Measurements from ENCODE around the gene ANKRD28. TPM values are rescaled to one million over a fixed set of nuclear protein-coding genes. Genes with fewer than 3 reads are reported as not detected.

Gene ANKRD28
- total and polyA plus RNA-seq, 9 of the 15 experiments (the other 6 are each of a cell fraction or from before 2014, with no cell fraction given), result 11.7 to 66.0 (median 36.7) TPM

DNA sequence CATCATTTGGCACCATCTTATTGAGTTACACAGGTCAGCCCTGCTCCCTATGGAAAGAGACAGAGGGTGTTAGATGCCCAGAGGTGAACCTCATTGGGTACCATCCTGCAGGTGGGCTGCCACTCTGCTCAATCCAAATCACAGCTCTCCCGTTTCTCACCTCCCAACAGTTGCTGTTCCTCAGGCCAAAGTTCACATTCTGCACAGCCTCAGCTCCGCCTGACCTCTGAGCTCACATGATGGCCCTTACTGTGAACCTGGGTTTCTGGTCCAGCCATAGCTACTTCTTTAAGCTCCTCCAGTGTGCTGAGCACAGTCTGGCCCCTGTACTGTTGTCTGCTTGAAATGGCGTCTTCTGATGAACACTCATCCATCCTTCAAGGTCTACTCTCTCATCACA lies 148.4 kb downstream of the ANKRD28 start:
- no peak overlapping the region for H3K27ac ChIP-seq (ENCODE audit: extremely low read depth, low read depth, low read length)
- DNase-seq (ENCODE audit: extremely low read depth in 1 of 4, low spot score in 3 of 4) (no peak), FAIRE-seq (no peak), ATAC-seq (no peak)
- intact Hi-C loops (cut with micrococcal nuclease) (no loop called here), in situ Hi-C loops (cut with MboI) (loop anchor here (25.0 kb wide), 1 partner anchor 888 kb away; no protein-coding TSS in a partner anchor)
- ChIA-PET POLR2A (interaction anchor here (1.3 to 1.4 kb wide), 2 partner anchors 14 to 15 kb away, joined by 3 to 5 read pairs; no protein-coding TSS in a partner anchor), CTCF (ENCODE audit: low intra/inter-chr PET ratio) (interaction anchor here (0.6 kb wide), 1 partner anchor 1561 kb away, joined by 3 read pairs; no protein-coding TSS in a partner anchor)
- H3K9ac ChIP-seq (ENCODE audit: insufficient read depth in 1 of 2, low read depth in 2 of 2, low read length in 2 of 2), result no peak overlapping the region
- 6% methylated on average over 3 of the region's 3 CpGs for WGBS (ENCODE audit: insufficient coverage, low coverage, missing lambda C conversion rate)
- no peak overlapping the region for H2AFZ ChIP-seq (ENCODE audit: low read depth, low read length)
- no peaks in the 10 kb centered on the region for H3K9me3 ChIP-seq (replicated peaks; ENCODE audit: control insufficient read depth, insufficient read depth, low read depth, low read length)
- BruUV-seq (replicated peaks), result no TSS peak
- H3K4me3 ChIP-seq, result no peak overlapping the region
- no peak overlapping the region for H3K4me2 ChIP-seq (ENCODE audit: insufficient read depth, low read length)
- H4K20me1 ChIP-seq (replicated peaks; ENCODE audit: control insufficient read depth, insufficient read depth, low read length), result no peaks in the 10 kb centered on the region
- H3K9me1 ChIP-seq (ENCODE audit: control insufficient read depth, insufficient read depth, low read length), result no peaks in the 10 kb centered on the region
- 0 out of 5 replicates have a peak, but pooled peaks cover 0 to 2% of the 10 kb centered on the region in 2 experiments for H3K4me1 ChIP-seq (replicated peaks in 1 of 2; ENCODE audit: control insufficient read depth in 2 of 2, insufficient read depth in 2 of 2, low read length in 2 of 2)
- H3K79me2 ChIP-seq (ENCODE audit: control insufficient read depth, insufficient read depth, low read length), result no peaks in the 10 kb centered on the region
- H3K36me3 ChIP-seq (ENCODE audit: control insufficient read depth, insufficient read depth, low read length), result no peaks in the 10 kb centered on the region
- peaks cover 35 to 46% of the 10 kb centered on the region in 2 experiments for H3K27me3 ChIP-seq (ENCODE audit: control insufficient read depth in 2 of 2, insufficient read depth in 2 of 2, low read length in 2 of 2)
- no peak for TF ChIP-seq KDM4B (IDR thresholded peaks at IDR 0.05; ENCODE audit: borderline replicate concordance in 2 of 2, low read depth in 1 of 2)
- no peak for TF ChIP-seq CEBPB (tag; IDR thresholded peaks at IDR 0.05)
- TF ChIP-seq PHB (CRISPR knock-in tag; IDR thresholded peaks at IDR 0.05), result no peak
- TF ChIP-seq, protein P1, sequence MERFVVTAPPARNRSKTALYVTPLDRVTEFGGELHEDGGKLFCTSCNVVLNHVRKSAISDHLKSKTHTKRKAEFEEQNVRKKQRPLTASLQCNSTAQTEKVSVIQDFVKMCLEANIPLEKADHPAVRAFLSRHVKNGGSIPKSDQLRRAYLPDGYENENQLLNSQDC (CRISPR knock-in tag; IDR thresholded peaks at IDR 0.05), result no peak
- TF ChIP-seq, protein P2, sequence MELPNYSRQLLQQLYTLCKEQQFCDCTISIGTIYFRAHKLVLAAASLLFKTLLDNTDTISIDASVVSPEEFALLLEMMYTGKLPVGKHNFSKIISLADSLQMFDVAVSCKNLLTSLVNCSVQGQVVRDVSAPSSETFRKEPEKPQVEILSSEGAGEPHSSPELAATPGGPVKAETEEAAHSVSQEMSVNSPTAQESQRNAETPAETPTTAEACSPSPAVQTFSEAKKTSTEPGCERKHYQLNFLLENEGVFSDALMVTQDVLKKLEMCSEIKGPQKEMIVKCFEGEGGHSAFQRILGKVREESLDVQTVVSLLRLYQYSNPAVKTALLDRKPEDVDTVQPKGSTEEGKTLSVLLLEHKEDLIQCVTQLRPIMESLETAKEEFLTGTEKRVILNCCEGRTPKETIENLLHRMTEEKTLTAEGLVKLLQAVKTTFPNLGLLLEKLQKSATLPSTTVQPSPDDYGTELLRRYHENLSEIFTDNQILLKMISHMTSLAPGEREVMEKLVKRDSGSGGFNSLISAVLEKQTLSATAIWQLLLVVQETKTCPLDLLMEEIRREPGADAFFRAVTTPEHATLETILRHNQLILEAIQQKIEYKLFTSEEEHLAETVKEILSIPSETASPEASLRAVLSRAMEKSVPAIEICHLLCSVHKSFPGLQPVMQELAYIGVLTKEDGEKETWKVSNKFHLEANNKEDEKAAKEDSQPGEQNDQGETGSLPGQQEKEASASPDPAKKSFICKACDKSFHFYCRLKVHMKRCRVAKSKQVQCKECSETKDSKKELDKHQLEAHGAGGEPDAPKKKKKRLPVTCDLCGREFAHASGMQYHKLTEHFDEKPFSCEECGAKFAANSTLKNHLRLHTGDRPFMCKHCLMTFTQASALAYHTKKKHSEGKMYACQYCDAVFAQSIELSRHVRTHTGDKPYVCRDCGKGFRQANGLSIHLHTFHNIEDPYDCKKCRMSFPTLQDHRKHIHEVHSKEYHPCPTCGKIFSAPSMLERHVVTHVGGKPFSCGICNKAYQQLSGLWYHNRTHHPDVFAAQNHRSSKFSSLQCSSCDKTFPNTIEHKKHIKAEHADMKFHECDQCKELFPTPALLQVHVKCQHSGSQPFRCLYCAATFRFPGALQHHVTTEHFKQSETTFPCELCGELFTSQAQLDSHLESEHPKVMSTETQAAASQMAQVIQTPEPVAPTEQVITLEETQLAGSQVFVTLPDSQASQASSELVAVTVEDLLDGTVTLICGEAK (IDR thresholded peaks at IDR 0.05), result no peak
- TF ChIP-seq, protein P2 (CRISPR knock-in tag; IDR thresholded peaks at IDR 0.05), result no peak
- TF ChIP-seq POLR2AphosphoS2 (IDR thresholded peaks at IDR 0.05; ENCODE audit: low read length), result no peak
- TF ChIP-seq NCOA6 (IDR thresholded peaks at IDR 0.05), result no peak
- TF ChIP-seq XRCC3 (IDR thresholded peaks at IDR 0.05), result no peak
- no peak for TF ChIP-seq ESRRA (IDR thresholded peaks at IDR 0.05; ENCODE audit: borderline replicate concordance, low read depth)
- no peak for TF ChIP-seq HLTF (IDR thresholded peaks at IDR 0.05)
- no peak for TF ChIP-seq ZNF134 (CRISPR knock-in tag; conservative IDR thresholded peaks at IDR 0.05)
- TF ChIP-seq ZNF311 (CRISPR knock-in tag; IDR thresholded peaks at IDR 0.05), result no peak
- TF ChIP-seq TFAM (CRISPR knock-in tag; conservative IDR thresholded peaks at IDR 0.05), result no peak
- TF ChIP-seq HNRNPLL (IDR thresholded peaks at IDR 0.05; ENCODE audit: low read depth, low read length, poor library complexity, severe bottlenecking), result no peak
- TF ChIP-seq IFI16 (CRISPR knock-in tag; IDR thresholded peaks at IDR 0.05), result no peak

Measured in K562 (cell line).